ENCODE measurements around the gene CUBN.

The CUBN gene

DNA sequence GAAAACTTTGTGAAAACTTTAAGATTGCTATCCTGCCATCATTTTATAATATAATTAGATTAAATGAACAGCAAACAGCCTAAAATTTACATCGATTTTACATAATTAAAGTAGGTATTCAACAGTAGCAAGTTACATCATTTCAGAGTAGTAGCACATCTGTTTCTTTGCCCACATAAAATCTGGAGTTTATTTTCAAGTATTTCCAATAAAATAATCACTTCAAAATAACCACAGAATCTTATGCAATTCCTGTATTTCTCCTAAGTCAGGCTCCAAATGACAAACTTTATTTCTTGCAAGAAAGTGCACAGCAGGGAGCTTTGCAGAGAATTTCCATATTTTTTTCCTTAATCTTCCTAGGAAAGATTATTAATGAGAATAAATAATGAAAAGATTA lies 82.6 kb downstream of the CUBN start:
- TF ChIP-seq CTCF (IDR thresholded peaks at IDR 0.05) (no peak), ZFX (IDR thresholded peaks at IDR 0.05; ENCODE audit: borderline replicate concordance) (no peak)
- no peak overlapping the region for H3K27ac ChIP-seq

DNA sequence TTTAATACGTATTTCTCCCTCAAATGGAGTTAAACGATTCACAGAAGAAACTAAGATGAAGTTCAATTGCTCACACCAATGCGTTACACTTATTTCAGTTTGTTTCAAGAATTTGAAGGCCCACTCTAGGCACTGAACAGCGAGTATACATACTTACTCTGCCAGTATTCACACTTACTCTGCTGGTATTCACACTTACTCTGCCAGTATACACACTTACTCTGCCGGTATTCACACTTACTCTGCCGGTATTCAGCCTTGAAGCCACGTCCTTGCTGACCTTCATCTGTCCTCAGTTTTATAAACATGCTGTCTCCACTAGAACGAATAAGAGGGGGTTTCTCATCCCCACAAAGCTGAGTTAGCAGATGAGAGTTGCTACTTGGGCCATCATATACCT lies 86.0 kb downstream of the CUBN start:
- H3K27ac ChIP-seq = no peak overlapping the region
- TF ChIP-seq ZFX (IDR thresholded peaks at IDR 0.05; ENCODE audit: borderline replicate concordance) = no peak
- no peak for TF ChIP-seq CTCF (IDR thresholded peaks at IDR 0.05)

- no peak overlapping the region for H3K27ac ChIP-seq
- TF ChIP-seq ZFX (IDR thresholded peaks at IDR 0.05; ENCODE audit: borderline replicate concordance) (no peak), CTCF (IDR thresholded peaks at IDR 0.05) (no peak)
Measured at GRCh38 chr10:17041626-17042520, 87.7 kb downstream of the CUBN start.

GRCh38 chr10:17038627-17039026 lies 91.0 kb downstream of the CUBN start:
- no peak overlapping the region for H3K27ac ChIP-seq
- TF ChIP-seq ZFX (IDR thresholded peaks at IDR 0.05; ENCODE audit: borderline replicate concordance) (no peak), CTCF (IDR thresholded peaks at IDR 0.05) (no peak)

DNA sequence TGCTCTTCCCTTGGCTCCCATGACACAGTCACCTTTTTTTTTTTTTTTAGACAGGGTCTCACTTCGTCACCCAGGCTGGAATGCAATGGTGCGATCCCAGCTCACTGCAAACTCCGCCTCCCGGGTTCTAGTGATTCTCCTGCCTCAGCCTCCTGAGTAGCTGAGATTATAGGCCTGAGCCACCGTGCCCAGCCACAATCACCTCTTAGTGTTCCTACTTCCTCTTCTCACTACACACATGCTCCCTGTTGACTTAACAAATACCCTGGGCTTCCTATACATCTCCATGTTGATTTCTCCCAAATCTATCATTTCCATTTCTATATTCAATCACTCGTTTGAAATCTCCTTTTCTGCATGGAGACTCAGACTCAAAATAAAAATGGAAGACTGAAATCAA lies 91.7 kb downstream of the CUBN start:
- H3K27ac ChIP-seq = no peak overlapping the region
- TF ChIP-seq CTCF (IDR thresholded peaks at IDR 0.05) = no peak
- TF ChIP-seq ZFX (IDR thresholded peaks at IDR 0.05; ENCODE audit: borderline replicate concordance) = no peak

DNA sequence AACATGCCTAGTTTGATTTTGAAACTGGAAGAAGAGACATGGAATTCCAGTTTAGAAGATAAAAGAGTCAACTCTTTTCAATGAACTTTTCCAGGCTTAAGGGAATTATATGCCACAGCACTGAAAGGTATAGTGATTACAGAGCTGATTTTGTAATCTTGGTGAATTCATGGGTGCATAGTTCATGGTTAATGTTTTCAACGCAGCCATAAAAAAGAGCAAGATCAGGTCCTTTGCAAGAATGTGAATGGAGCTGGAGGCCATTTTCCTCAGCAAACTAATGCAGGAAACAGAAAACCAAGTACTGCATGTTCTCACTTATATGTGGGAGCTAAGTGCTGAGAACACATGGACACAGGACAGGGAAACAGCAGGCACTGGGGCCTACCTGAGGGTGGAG lies 94.2 kb downstream of the CUBN start:
- H3K27ac ChIP-seq = no peak overlapping the region
- no peak for TF ChIP-seq CTCF (IDR thresholded peaks at IDR 0.05)
- no peak for TF ChIP-seq ZFX (IDR thresholded peaks at IDR 0.05; ENCODE audit: borderline replicate concordance)

DNA sequence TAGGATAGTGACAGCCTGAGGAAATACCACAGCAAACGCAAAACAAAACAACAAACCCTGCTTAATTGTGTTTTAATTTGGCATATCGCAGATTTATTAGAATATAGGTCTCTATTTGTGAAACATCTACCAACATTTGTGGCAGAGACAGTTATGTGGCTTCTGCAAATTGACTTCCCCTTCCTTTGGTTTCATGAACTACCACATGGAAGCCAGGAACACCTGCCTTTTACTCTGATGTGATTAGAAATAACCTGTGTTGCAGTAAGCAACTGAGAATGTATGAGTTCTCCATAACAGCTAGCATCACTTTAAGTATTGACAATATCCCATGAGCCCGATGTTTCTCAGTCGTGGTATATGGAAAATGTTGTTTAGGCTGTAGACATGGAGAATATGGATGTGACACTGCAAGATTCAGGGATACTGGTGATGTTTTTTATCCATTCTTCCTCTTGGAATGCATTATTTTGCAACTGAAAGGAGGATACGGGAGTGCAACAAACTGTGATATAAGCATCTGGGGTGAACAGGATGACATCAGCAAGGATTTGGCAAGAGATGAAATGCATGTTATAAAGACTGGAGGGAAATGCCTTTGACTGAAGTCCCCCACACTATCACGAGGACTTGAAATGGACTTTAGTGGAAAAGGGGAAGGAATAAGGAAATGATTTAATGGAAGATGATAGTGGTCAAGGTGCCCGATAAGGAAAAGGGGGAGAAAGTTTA lies 95.9 kb downstream of the CUBN start:
- TF ChIP-seq CTCF (IDR thresholded peaks at IDR 0.05) = no peak
- TF ChIP-seq ZFX (IDR thresholded peaks at IDR 0.05; ENCODE audit: borderline replicate concordance) = no peak
- H3K27ac ChIP-seq = no peak overlapping the region

Data from 22Rv1 (cell line).